CD4-positive, alpha-beta T cell (primary cell): Measurements from ENCODE around the gene BUD23. TPM values are rescaled to one million over a fixed set of nuclear protein-coding genes. Genes with fewer than 3 reads are reported as not detected.
A peak's percentile ranks its signal among the peaks of the same experiment; 100 is the strongest.

Source experiments
- ATAC-seq: fragments of 200-7000 bp; cut with Tn5 transposase; one replicate; pipeline ENCODE4 v1.10.0; 2022; ENCODE audit warnings: mild to moderate bottlenecking; ENCODE audit not compliant: poor library complexity
- CTCF ChIA-PET: fragments of 350-600 bp; sonication (Branson Sonifier 250); formaldehyde crosslinking; loops from one replicate; lab custom pipeline; 2021; ENCODE audit warnings: antibody characterized with exemption, inconsistent platforms; lab: Charles Lee
- POLR2A ChIA-PET: fragments of 350-600 bp; sonication (Branson Sonifier 250); formaldehyde crosslinking; loops from one replicate; lab custom pipeline; 2021; ENCODE audit warnings: antibody characterized with exemption, inconsistent platforms; lab: Charles Lee
- DNase-seq, 14 experiments: peaks; one replicate each; pipeline ENCODE4 v3.0.0-alpha.2; 2013 to 2020; ENCODE audit warnings: mixed read lengths in 2 of 14
- H3K27ac ChIP-seq, 2 donors: one replicate each; pipeline versions ENCODE4 v1.5.1 to v1.7.0; 2013; ENCODE audit warnings: low read length in 2 of 2, low read depth in 1 of 2, mild to moderate bottlenecking in 1 of 2
- H3K27me3 ChIP-seq, 2 experiments: 1 replicate in 1 of 2; 2 replicates in 1 of 2; pipeline versions ENCODE4 v1.6.1 to v1.7.0; 2013; ENCODE audit warnings: low read length in 2 of 2, control low read depth in 1 of 2, mild to moderate bottlenecking in 1 of 2, moderate library complexity in 1 of 2; ENCODE audit not compliant: insufficient read depth in 2 of 2, control insufficient read depth in 1 of 2
- H3K36me3 ChIP-seq: one replicate; pipeline ENCODE4 v1.6.1; 2013; ENCODE audit warnings: low read length, control low read depth; ENCODE audit not compliant: insufficient read depth
- H3K4me1 ChIP-seq: one replicate; pipeline ENCODE4 v1.6.1; 2013; ENCODE audit warnings: low read length, control low read depth; ENCODE audit not compliant: insufficient read depth
- H3K4me3 ChIP-seq: one replicate; pipeline ENCODE4 v1.5.1; 2013; ENCODE audit warnings: mild to moderate bottlenecking, low read length, moderate library complexity
- H3K9me3 ChIP-seq, 2 experiments: 1 replicate in 1 of 2; 2 replicates in 1 of 2; pipeline versions ENCODE4 v1.6.1 to v1.7.0; 2013; ENCODE audit warnings: low read length in 2 of 2, mild to moderate bottlenecking in 2 of 2, control low read depth in 1 of 2, moderate library complexity in 1 of 2; ENCODE audit not compliant: control insufficient read depth in 1 of 2, insufficient read depth in 1 of 2
- H3K27ac Mint-ChIP-seq: one replicate; pipeline ENCODE4 v1.8.0; 2020; ENCODE audit warnings: mixed read lengths
- H3K27me3 Mint-ChIP-seq: one replicate; pipeline ENCODE4 v1.8.0; 2021; ENCODE audit warnings: mixed read lengths
- H3K36me3 Mint-ChIP-seq: one replicate; pipeline ENCODE4 v1.8.0; 2021; ENCODE audit warnings: low read depth, mixed read lengths
- H3K4me1 Mint-ChIP-seq: one replicate; pipeline ENCODE4 v1.8.0; 2021; ENCODE audit warnings: low read depth, mixed read lengths
- H3K4me3 Mint-ChIP-seq: one replicate; pipeline ENCODE4 v1.8.0; 2020; ENCODE audit warnings: mild to moderate bottlenecking, mixed read lengths
- H3K9me3 Mint-ChIP-seq: one replicate; pipeline ENCODE4 v1.8.0; 2020; ENCODE audit warnings: mixed read lengths
- CTCF ChIP-seq: fragments of 200-600 bp; IDR thresholded peaks from one replicate; pipeline ENCODE4 v1.8.0; 2022; ENCODE audit warnings: antibody characterized with exemption, mild to moderate bottlenecking
- intact Hi-C, 2 experiments: fragments of 100-400 bp; cut with DNase I in 1 of 2; cut with micrococcal nuclease in 1 of 2; formaldehyde crosslinking; loops; one replicate each; pipeline versions ENCODE4 v1.15.1 to v1.9.0; 2023 to 2025; cut with DNase I, micrococcal nuclease
- microRNA-seq: library from miRNA; unstranded; fragments of <30 nt; microRNA quantifications from one replicate; pipeline ENCODE4 v1.2.0, GENCODE V29; 2021; ENCODE audit warnings: borderline microRNAs expressed, borderline replicate concordance
- total RNA-seq, 174 experiments: library from RNA in 2 of 174; stranded (reverse) in 2 of 174; gene quantifications; one replicate each; pipeline ENCODE4 v1.2.3 and lab custom pipeline; 2021 to 2026

The BUD23 gene
- total RNA-seq, 2 experiments from 2014 or later: 96.1 to 103 TPM

GRCh38 chr7:73742338-73742752, 58.9 kb downstream of the BUD23 start:
- no peak for DNase-seq
- no peak overlapping the region for H3K4me3 ChIP-seq
- Mint-ChIP-seq H3K9me3 (no peaks in the 10 kb centered on the region), H3K36me3 (no peaks in the 10 kb centered on the region), H3K27ac (no peak overlapping the region), H3K27me3 (no peaks in the 10 kb centered on the region), H3K4me3 (no peak overlapping the region), H3K4me1 (peaks cover 11% of the 10 kb centered on the region)
- no peaks in the 10 kb centered on the region for H3K36me3 ChIP-seq
- TF ChIP-seq CTCF: no peak
- POLR2A ChIA-PET: no interaction called here
- no peaks in the 10 kb centered on the region for H3K27me3 ChIP-seq
- no peaks in the 10 kb centered on the region for H3K9me3 ChIP-seq
- H3K4me1 ChIP-seq: peaks cover 19% of the 10 kb centered on the region
- no peak overlapping the region for H3K27ac ChIP-seq
- intact Hi-C loops: no loop called here
- CTCF ChIA-PET: no interaction called here
- ATAC-seq: no peak

- Mint-ChIP-seq H3K36me3 (no peaks in the 10 kb centered on the region), H3K4me1 (peaks cover 8% of the 10 kb centered on the region), H3K9me3 (no peaks in the 10 kb centered on the region), H3K4me3 (no peak overlapping the region), H3K27me3 (no peaks in the 10 kb centered on the region), H3K27ac (no peak overlapping the region)
- CTCF ChIA-PET: no interaction called here
- Histone ChIP-seq H3K9me3 (no peaks in the 10 kb centered on the region), H3K36me3 (no peaks in the 10 kb centered on the region), H3K4me3 (no peak overlapping the region), H3K27ac (no peak overlapping the region), H3K4me1 (peaks cover 12% of the 10 kb centered on the region), H3K27me3 (no peaks in the 10 kb centered on the region)
- DNase-seq (peak in 1 of 14 experiments; percentile 35), ATAC-seq (no peak)
- intact Hi-C loops: no loop called here
- no peak for TF ChIP-seq CTCF
- POLR2A ChIA-PET: no interaction called here
These were observed 59.6 kb downstream of the BUD23 start for GRCh38 chr7:73742753-73743641.

- Mint-ChIP-seq H3K4me3 (no peak overlapping the region), H3K36me3 (no peaks in the 10 kb centered on the region), H3K27me3 (peaks cover 14% of the 10 kb centered on the region), H3K4me1 (no peaks in the 10 kb centered on the region), H3K9me3 (no peaks in the 10 kb centered on the region), H3K27ac (no peak overlapping the region)
- DNase-seq (no peak), ATAC-seq (no peak)
- POLR2A ChIA-PET: no interaction called here
- H3K4me3 ChIP-seq: no peak overlapping the region
- TF ChIP-seq CTCF: no peak
- CTCF ChIA-PET: interaction anchor here (0.6 kb wide), 1 partner anchor 124 kb away, joined by 3 read pairs; no protein-coding TSS in a partner anchor
- no peaks in the 10 kb centered on the region for H3K36me3 ChIP-seq
- no peaks in the 10 kb centered on the region for H3K27me3 ChIP-seq
- H3K9me3 ChIP-seq: no peaks in the 10 kb centered on the region
- no peaks in the 10 kb centered on the region for H3K4me1 ChIP-seq
- H3K27ac ChIP-seq: no peak overlapping the region
- intact Hi-C loops: no loop called here
These were observed 63.0 kb downstream of the BUD23 start for GRCh38 chr7:73746378-73746777.

Small RNAs within 50 kb of the gene (microRNA-seq; reads per million reads assigned to microRNA genes)
- gene MIR4284: not detected

Other genes with a start within 250 kb of the BUD23 start
- not detected for gene FZD9, start 249.8 kb upstream of the BUD23 start, total RNA-seq
- 10 to 100 TPM; 32.8 to 35.5 TPM for gene BAZ1B, start 161.3 kb upstream of the BUD23 start, total RNA-seq
- 100 to 1,000 TPM; 102 TPM for gene BCL7B, start 125.9 kb upstream of the BUD23 start, total RNA-seq
- gene TBL2, start 105.0 kb upstream of the BUD23 start, total RNA-seq: 10 to 100 TPM; 25.2 to 27.2 TPM
- not detected for gene MLXIPL, start 59.1 kb upstream of the BUD23 start, total RNA-seq
- under 1 TPM; 0.81 to 0.96 TPM for gene VPS37D, start 15.8 kb upstream of the BUD23 start, total RNA-seq
- 10 to 100 TPM; 14.0 to 14.4 TPM for gene DNAJC30, start 144 bp upstream of the BUD23 start, total RNA-seq
- gene STX1A, start 36.1 kb downstream of the BUD23 start, total RNA-seq: 10 to 100 TPM; 15.5 to 20.7 TPM
- gene ABHD11, start 55.2 kb downstream of the BUD23 start, total RNA-seq: 10 to 100 TPM in 1 of 2 experiments, 1 to 10 TPM in 1; 8.5 to 11.5 TPM
- gene CLDN3, start 86.7 kb downstream of the BUD23 start, total RNA-seq: not detected
- gene CLDN4, start 147.4 kb downstream of the BUD23 start, total RNA-seq: under 1 TPM; 0.05 to 0.14 TPM
- gene METTL27, start 158.9 kb downstream of the BUD23 start, total RNA-seq: 1 to 10 TPM; 1.6 to 2.1 TPM
- not detected for gene TMEM270, start 177.6 kb downstream of the BUD23 start, total RNA-seq